H9 (cell line): ENCODE results near the gene AGK. TPM values are rescaled to one million over a fixed set of nuclear protein-coding genes. Genes with fewer than 3 reads are reported as not detected.

Experiments used
- DNase-seq: peaks from one replicate; pipeline ENCODE4 v3.0.0-alpha.2; 2017
- H2AFZ ChIP-seq: one replicate; pipeline ENCODE4 v1.6.1; 2013; ENCODE audit warnings: mild to moderate bottlenecking, low read length, control low read depth, moderate library complexity
- H2AK5ac ChIP-seq: 2 replicates; pipeline ENCODE4 v1.6.1; 2013; ENCODE audit warnings: low read length, control low read depth, mixed read lengths; ENCODE audit not compliant: insufficient read length
- H2BK120ac ChIP-seq: one replicate; pipeline ENCODE4 v1.6.1; 2013; ENCODE audit warnings: low read depth, mild to moderate bottlenecking, low read length, control low read depth, inconsistent platforms; ENCODE audit not compliant: poor library complexity, severe bottlenecking
- H2BK12ac ChIP-seq: 2 replicates; pipeline ENCODE4 v1.6.1; 2013; ENCODE audit warnings: low read length, control low read depth, mixed read lengths, low read depth; ENCODE audit not compliant: insufficient read length
- H2BK15ac ChIP-seq: 2 replicates; pipeline ENCODE4 v1.6.1; 2013; ENCODE audit warnings: low read depth, low read length, control low read depth
- H2BK20ac ChIP-seq: one replicate; pipeline ENCODE4 v1.6.1; 2013; ENCODE audit warnings: low read depth, mild to moderate bottlenecking, low read length, control low read depth, inconsistent platforms; ENCODE audit not compliant: poor library complexity, severe bottlenecking
- H2BK5ac ChIP-seq: 2 replicates; pipeline ENCODE4 v1.6.1; 2013; ENCODE audit warnings: low read length, control low read depth, mixed read lengths; ENCODE audit not compliant: insufficient read length
- H3K14ac ChIP-seq: 2 replicates; pipeline ENCODE4 v1.6.1; 2013; ENCODE audit warnings: low read length, control low read depth; ENCODE audit not compliant: insufficient read depth
- H3K18ac ChIP-seq: 2 replicates; pipeline ENCODE4 v1.6.1; 2013; ENCODE audit warnings: low read depth, mild to moderate bottlenecking, mixed read lengths, low read length, control low read depth; ENCODE audit not compliant: insufficient read length
- H3K23ac ChIP-seq: 2 replicates; pipeline ENCODE4 v1.6.1; 2013; ENCODE audit warnings: low read length, control low read depth, mixed read lengths, low read depth; ENCODE audit not compliant: insufficient read length
- H3K23me2 ChIP-seq: 2 replicates; pipeline ENCODE4 v1.6.1; 2013; ENCODE audit warnings: low read depth, mild to moderate bottlenecking, mixed read lengths, low read length, control low read depth; ENCODE audit not compliant: insufficient read length, poor library complexity, severe bottlenecking
- H3K27ac ChIP-seq: 2 replicates; pipeline ENCODE4 v1.5.1; 2013; ENCODE audit warnings: low read length, control low read depth, mixed read lengths, low read depth; ENCODE audit not compliant: insufficient read length
- H3K27me3 ChIP-seq: 2 replicates; pipeline ENCODE4 v1.6.1; 2013; ENCODE audit warnings: low read length, control low read depth, inconsistent platforms; ENCODE audit not compliant: insufficient read depth
- H3K4ac ChIP-seq: 2 replicates; pipeline ENCODE4 v1.6.1; 2013; ENCODE audit warnings: low read depth, mild to moderate bottlenecking, control low read depth, inconsistent platforms, low read length, moderate library complexity
- H3K4me1 ChIP-seq: 2 replicates; pipeline ENCODE4 v1.6.1; 2013; ENCODE audit warnings: low read length, control low read depth, inconsistent platforms; ENCODE audit not compliant: insufficient read depth
- H3K4me2 ChIP-seq: 2 replicates; pipeline ENCODE4 v1.6.1; 2013; ENCODE audit warnings: low read length, control low read depth, mixed read lengths; ENCODE audit not compliant: insufficient read length, insufficient read depth
- H3K56ac ChIP-seq: 2 replicates; pipeline ENCODE4 v1.6.1; 2013; ENCODE audit warnings: low read depth, mild to moderate bottlenecking, mixed read lengths, low read length, control low read depth; ENCODE audit not compliant: insufficient read length
- H3K79me1 ChIP-seq: 2 replicates; pipeline ENCODE4 v1.6.1; 2013; ENCODE audit warnings: low read depth, mild to moderate bottlenecking, moderate library complexity, low read length, control low read depth, inconsistent platforms; ENCODE audit not compliant: insufficient read depth, poor library complexity, severe bottlenecking
- H3K79me2 ChIP-seq: 2 replicates; pipeline ENCODE4 v1.6.1; 2013; ENCODE audit warnings: low read length, control low read depth, inconsistent platforms; ENCODE audit not compliant: insufficient read depth
- H3K9ac ChIP-seq: 2 replicates; pipeline ENCODE4 v1.6.1; 2013; ENCODE audit warnings: low read length, control low read depth, mixed read lengths; ENCODE audit not compliant: insufficient read length; ENCODE audit errors: extremely low read depth
- H3K9me3 ChIP-seq: one replicate; pipeline ENCODE4 v1.6.1; 2013; ENCODE audit warnings: low read depth, low read length, inconsistent platforms; ENCODE audit not compliant: control insufficient read depth
- H3T11ph ChIP-seq: one replicate; pipeline ENCODE4 v1.6.1; 2013; ENCODE audit warnings: mild to moderate bottlenecking, low read length, control low read depth, inconsistent platforms
- H4K20me1 ChIP-seq: one replicate; pipeline ENCODE4 v1.6.1; 2013; ENCODE audit not compliant: control insufficient read depth, insufficient read length, insufficient read depth
- H4K5ac ChIP-seq: 2 replicates; pipeline ENCODE4 v1.6.1; 2013; ENCODE audit warnings: low read depth, mild to moderate bottlenecking, mixed read lengths, low read length, control low read depth; ENCODE audit not compliant: insufficient read length
- H4K8ac ChIP-seq: replicated peaks from 2 replicates; pipeline ENCODE4 v1.6.1; 2013; ENCODE audit warnings: low read length, control low read depth, mixed read lengths, low read depth; ENCODE audit not compliant: insufficient read length
- H4K91ac ChIP-seq: 2 replicates; pipeline ENCODE4 v1.6.1; 2013; ENCODE audit warnings: low read depth, mild to moderate bottlenecking, moderate library complexity, mixed read lengths, low read length, control low read depth; ENCODE audit not compliant: insufficient read length
- H3K27ac Mint-ChIP-seq, 3 experiments: 2 replicates in 2 of 3; 3 replicates in 1 of 3; pipeline ENCODE4 v1.8.0; 2020 to 2021; ENCODE audit warnings: mixed read lengths in 3 of 3, mild to moderate bottlenecking in 1 of 3, moderate library complexity in 1 of 3
- H3K27me3 Mint-ChIP-seq: 2 replicates; pipeline ENCODE4 v1.8.0; 2021; ENCODE audit warnings: low read depth, mild to moderate bottlenecking, moderate library complexity, mixed read lengths
- H3K36me3 Mint-ChIP-seq, 3 experiments: 2 replicates in 2 of 3; 3 replicates in 1 of 3; pipeline ENCODE4 v1.8.0; 2020 to 2021; ENCODE audit warnings: low read depth in 3 of 3, mixed read lengths in 3 of 3; ENCODE audit not compliant: insufficient read depth in 1 of 3
- H3K4me1 Mint-ChIP-seq, 2 experiments: 2 replicates each; pipeline ENCODE4 v1.8.0; 2020; ENCODE audit warnings: mixed read lengths in 2 of 2
- H3K4me3 Mint-ChIP-seq, 2 experiments: 2 replicates in 1 of 2; 3 replicates in 1 of 2; pipeline ENCODE4 v1.8.0; 2020 to 2021; ENCODE audit warnings: mild to moderate bottlenecking in 2 of 2, mixed read lengths in 2 of 2, moderate library complexity in 1 of 2
- H3K9me3 Mint-ChIP-seq, 2 experiments: 2 replicates in 1 of 2; 3 replicates in 1 of 2; pipeline ENCODE4 v1.8.0; 2020; ENCODE audit warnings: mild to moderate bottlenecking in 2 of 2, mixed read lengths in 2 of 2, moderate library complexity in 1 of 2
- CTCF ChIP-seq: fragments of 200-600 bp; sonication (generic); conservative IDR thresholded peaks from 3 replicates; pipeline ENCODE4 v1.8.0; 2021; ENCODE audit warnings: antibody characterized with exemption, mild to moderate bottlenecking
- whole genome bisulfite sequencing: extraction: QIAGEN DNeasy Blood & Tissue Kit; methylation state at CpG from one replicate; pipeline ENCODE4 v1.1.7; 2013; ENCODE audit warnings: missing lambda C conversion rate, low lambda C conversion rate, mixed read lengths; ENCODE audit not compliant: insufficient read length; ENCODE audit errors: extremely low coverage; 5-methylcytosine and 5-hydroxymethylcytosine counted together
- total RNA-seq: library from RNA; stranded (reverse); gene quantifications from 2 replicates; pipeline ENCODE4 v1.2.1, GENCODE V29; 2021

AGK gene
- total RNA-seq, 1 experiment from 2014 or later, result 35.1 TPM

DNA sequence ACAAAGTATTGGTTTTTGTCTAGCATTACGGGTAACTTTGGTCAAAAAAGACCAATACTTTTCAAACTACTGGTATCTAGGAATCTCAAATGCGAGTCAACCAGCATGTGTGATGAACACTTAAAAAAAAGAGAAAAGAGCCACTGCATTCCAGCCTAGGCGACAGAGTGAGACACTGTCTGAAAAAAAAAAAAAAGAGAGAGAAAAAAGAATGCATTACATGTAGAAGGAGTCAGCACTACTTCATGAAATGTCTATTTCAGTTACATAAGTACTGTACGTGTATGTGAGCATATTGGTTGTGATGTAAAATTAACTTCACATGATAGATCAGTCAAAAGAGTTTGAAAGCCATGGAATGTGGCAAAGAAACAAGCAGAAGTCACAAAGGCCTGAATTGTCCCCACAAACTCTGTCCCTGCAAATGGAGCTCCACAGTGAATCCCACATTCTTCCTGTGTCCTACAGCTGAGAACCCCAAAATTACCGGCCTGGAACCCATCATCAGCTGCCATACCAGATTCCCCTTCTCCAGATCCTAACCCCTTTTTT is 149.2 kb downstream of the AGK start:
- Mint-ChIP-seq H3K4me1 (peaks cover 67% of the 10 kb centered on the region in 2 experiments), H3K36me3 (0 out of 7 replicates have a peak, but pooled peaks cover 0 to 3% (median 0%) of the 10 kb centered on the region in 3 experiments), H3K9me3 (no peaks in the 10 kb centered on the region), H3K27ac (0 out of 7 replicates have a peak overlapping the region, but pooled peaks of 1 of the 3 experiments have one; percentile 59), H3K4me3 (peak overlapping the region; percentile 79 to 87), H3K27me3 (peaks cover 23% of the 10 kb centered on the region)
- Histone ChIP-seq H3T11ph (no peak overlapping the region), H3K9ac (no peak overlapping the region), H4K20me1 (no peaks in the 10 kb centered on the region), H3K23me2 (peaks cover 5% of the 10 kb centered on the region), H3K79me1 (no peaks in the 10 kb centered on the region), H4K8ac (no peak overlapping the region), H2BK5ac (no peak overlapping the region), H2AFZ (no peak overlapping the region), H3K27ac (no peak overlapping the region), H2BK20ac (no peak overlapping the region), H3K9me3 (no peaks in the 10 kb centered on the region), H3K4ac (no peak overlapping the region), H2BK15ac (no peak overlapping the region), H2BK120ac (no peak overlapping the region), H3K4me1 (peaks cover 4% of the 10 kb centered on the region), H3K23ac (no peak overlapping the region), H3K79me2 (no peaks in the 10 kb centered on the region), H3K4me2 (peak overlapping the region; percentile 89), H2BK12ac (no peak overlapping the region), H3K56ac (no peak overlapping the region), H2AK5ac (no peak overlapping the region), H3K14ac (0 out of 2 replicates have a peak overlapping the region, but pooled peaks have one; percentile 1), H4K91ac (no peak overlapping the region), H3K27me3 (peaks cover 2% of the 10 kb centered on the region; the same call in 1 of the 2 replicates), H3K18ac (no peak overlapping the region), H4K5ac (no peak overlapping the region)
- WGBS, result no CpG with 5 or more reads among the region's 5 CpGs
- no peak for TF ChIP-seq CTCF
- no peak for DNase-seq
